A549 (cell line): ENCODE data around the gene RASSF3.

Source experiments
- FOSL2 ChIP-seq, 2 experiments: fragments of 450-650 bp in 1 of 2; fragments of >200 bp in 1 of 2; sonication (Bioruptor Twin) in 1 of 2; formaldehyde crosslinking; IDR thresholded peaks; 2 replicates each; pipeline versions ENCODE4 v1.5.0 to v1.6.1; 2016 to 2020; ENCODE audit warnings: mild to moderate bottlenecking in 1 of 2, moderate library complexity in 1 of 2
- KDM1A ChIP-seq: fragments of 200-600 bp; sonication (generic); IDR thresholded peaks from 2 replicates; pipeline ENCODE4 v1.6.1; 2016; ENCODE audit warnings: low read depth, mild to moderate bottlenecking
- KDM5A ChIP-seq: fragments of 200-600 bp; sonication (generic); IDR thresholded peaks from 2 replicates; pipeline ENCODE4 v1.6.1; 2016; ENCODE audit warnings: antibody characterized with exemption, mild to moderate bottlenecking
- RAD21 ChIP-seq, 2 experiments: fragments of >200 bp in 1 of 2; sonication (Bioruptor Twin) in 1 of 2; formaldehyde crosslinking in 1 of 2; IDR thresholded peaks in 1 of 2; conservative IDR thresholded peaks in 1 of 2; 2 replicates in 1 of 2; 3 replicates in 1 of 2; pipeline ENCODE4 v1.6.1; 2012 to 2018; ENCODE audit warnings: inconsistent platforms in 1 of 2
- TP53 ChIP-seq: fragments of 250-450 bp; sonication (Bioruptor Pico); IDR thresholded peaks from 2 replicates; pipeline ENCODE4 v1.5.0; 2021; ENCODE audit warnings: mild to moderate bottlenecking, moderate library complexity
- TF ChIP-seq, protein P1 (sequence below): fragments of >200 bp; sonication (Bioruptor Twin); formaldehyde crosslinking; IDR thresholded peaks from 3 replicates; pipeline ENCODE4 v1.5.1; 2016

DNA sequence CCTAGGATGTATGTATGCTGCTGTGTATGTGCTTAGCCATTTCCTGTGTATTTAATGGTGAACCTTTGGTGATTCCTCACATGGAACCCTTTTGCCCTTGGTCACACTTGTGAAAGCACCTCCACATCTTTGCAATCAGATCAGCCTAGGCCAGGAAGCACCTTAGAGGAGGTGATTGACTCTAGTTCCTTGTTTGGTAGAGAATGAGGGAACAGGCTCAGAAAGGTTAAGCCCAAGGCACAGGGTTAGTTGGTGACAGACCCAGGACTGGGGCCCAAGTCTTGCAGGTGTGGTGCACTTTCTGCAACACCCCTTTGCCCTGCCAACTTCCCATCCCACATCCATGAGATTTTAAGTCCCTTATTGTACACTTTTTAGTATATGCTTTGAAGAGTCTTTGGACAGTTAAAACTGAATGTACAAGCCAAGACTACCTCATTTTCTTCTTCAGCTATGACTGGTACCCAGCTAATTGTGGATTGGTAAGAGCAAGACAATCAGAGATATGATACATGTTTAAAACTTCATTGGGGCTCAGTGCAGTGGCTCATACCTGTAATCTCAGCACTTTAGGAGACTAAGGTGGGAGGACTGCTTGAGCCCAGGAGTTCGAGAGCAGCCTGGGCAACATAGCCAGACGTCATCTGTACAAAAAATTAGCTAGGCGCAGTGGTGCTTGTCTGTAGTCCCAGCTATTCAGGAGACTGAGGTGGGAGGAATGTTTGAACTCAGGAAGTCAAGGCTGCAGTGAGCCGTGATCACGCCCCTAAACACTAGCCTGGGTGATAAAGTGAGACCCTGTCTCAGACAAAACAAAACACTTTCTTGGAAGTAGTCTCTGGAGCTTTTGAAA, 71.1 kb downstream of the RASSF3 start:
- no peak for TF ChIP-seq KDM5A
- no peak for TF ChIP-seq KDM1A
- no peak for TF ChIP-seq RAD21 (conservative IDR thresholded peaks at IDR 0.05 in 1 of 2, IDR thresholded peaks at IDR 0.05 in 1 of 2)
- no peak for TF ChIP-seq FOSL2 (IDR thresholded peaks at IDR 0.05)
- TF ChIP-seq FOSL2 (CRISPR knock-in tag; IDR thresholded peaks at IDR 0.05), result no peak
- TF ChIP-seq, protein P1, sequence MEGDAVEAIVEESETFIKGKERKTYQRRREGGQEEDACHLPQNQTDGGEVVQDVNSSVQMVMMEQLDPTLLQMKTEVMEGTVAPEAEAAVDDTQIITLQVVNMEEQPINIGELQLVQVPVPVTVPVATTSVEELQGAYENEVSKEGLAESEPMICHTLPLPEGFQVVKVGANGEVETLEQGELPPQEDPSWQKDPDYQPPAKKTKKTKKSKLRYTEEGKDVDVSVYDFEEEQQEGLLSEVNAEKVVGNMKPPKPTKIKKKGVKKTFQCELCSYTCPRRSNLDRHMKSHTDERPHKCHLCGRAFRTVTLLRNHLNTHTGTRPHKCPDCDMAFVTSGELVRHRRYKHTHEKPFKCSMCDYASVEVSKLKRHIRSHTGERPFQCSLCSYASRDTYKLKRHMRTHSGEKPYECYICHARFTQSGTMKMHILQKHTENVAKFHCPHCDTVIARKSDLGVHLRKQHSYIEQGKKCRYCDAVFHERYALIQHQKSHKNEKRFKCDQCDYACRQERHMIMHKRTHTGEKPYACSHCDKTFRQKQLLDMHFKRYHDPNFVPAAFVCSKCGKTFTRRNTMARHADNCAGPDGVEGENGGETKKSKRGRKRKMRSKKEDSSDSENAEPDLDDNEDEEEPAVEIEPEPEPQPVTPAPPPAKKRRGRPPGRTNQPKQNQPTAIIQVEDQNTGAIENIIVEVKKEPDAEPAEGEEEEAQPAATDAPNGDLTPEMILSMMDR, result no peak
- no peak for TF ChIP-seq TP53 (CRISPR knock-in tag)
